Measurements from ENCODE around the gene PHKA1. TPM values are rescaled to one million over a fixed set of nuclear protein-coding genes. Genes with fewer than 3 reads are reported as not detected.

PHKA1 gene
- total RNA-seq, 4 donors from 2014 or later = 1.8 to 4.6 (median 2.4) TPM

GRCh38 chrX:72663737-72664136 is 50.4 kb downstream of the PHKA1 start:
- no peak for DNase-seq

DNA sequence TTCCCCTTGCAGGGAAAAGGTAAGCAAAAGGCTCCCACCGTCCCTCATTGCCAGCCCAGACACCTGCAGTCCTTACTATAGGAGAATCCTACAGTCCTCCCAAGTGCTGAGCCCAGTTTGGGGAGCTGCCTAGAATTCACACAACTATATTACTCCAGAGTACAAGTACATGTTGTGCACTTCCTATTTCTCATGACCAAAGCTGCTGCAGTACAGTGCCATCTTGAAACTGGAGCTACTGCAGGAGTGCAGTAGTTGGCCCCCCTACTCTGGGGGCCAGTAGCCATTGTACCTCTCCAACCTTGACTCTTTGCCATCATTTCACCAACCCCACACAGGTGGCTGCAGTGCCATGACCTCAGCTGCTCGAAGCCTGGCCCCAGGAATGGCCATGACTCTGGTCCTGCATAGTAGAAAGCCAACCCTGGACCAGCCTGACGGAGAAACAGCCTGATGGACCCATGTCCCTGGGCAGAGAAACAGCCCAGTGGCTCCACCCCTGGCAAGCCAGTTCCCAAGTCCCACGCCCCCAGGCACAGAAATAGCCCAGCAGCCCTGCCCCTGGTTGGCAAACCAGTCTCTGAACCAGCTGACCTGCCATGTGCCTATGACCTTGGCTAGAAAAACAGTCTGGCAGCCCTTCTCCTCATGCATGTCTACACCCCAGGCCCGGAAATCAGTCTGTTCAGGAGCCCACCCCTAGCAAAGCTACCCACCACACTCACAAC is 51.9 kb downstream of the PHKA1 start:
- no peaks in the 10 kb centered on the region for H3K36me3 ChIP-seq
- no peaks in the 10 kb centered on the region for H3K9me3 ChIP-seq
- intact Hi-C loops (cut with DNase I; ENCODE audit: low total_unique reads) = no loop called here
- in situ Hi-C loops (cut with MboI; ENCODE audit: low pct_ligation_motif_present in 1 of 4, low pct_unique_long_range_greater_than_20kb in 1 of 4, low sequenced_read_pairs in 3 of 4) = no loop called here
- WGBS, 2 donors (ENCODE audit: low coverage in 1 of 2) = 70% methylated on average over 4 of the region's 5 CpGs; no CpG with 5 or more reads in 1 of the 2 donors
- H3K4me3 ChIP-seq = no peak overlapping the region
- no peak overlapping the region for H3K27ac ChIP-seq
- no peaks in the 10 kb centered on the region for H3K27me3 ChIP-seq
- no peak for TF ChIP-seq POLR2AphosphoS5 (IDR thresholded peaks at IDR 0.05)
- no peak for TF ChIP-seq CTCF (IDR thresholded peaks at IDR 0.05)
- TF ChIP-seq EP300 (IDR thresholded peaks at IDR 0.05; ENCODE audit: low read depth) = no peak
- no peak for TF ChIP-seq POLR2A (IDR thresholded peaks at IDR 0.05)
- no peak for DNase-seq
- no peaks in the 10 kb centered on the region for H3K4me1 ChIP-seq

More at GRCh38 chrX:72663737-72664136, 50.4 kb downstream of the PHKA1 start:
- TF ChIP-seq POLR2AphosphoS5 (IDR thresholded peaks at IDR 0.05) = no peak
- TF ChIP-seq CTCF (IDR thresholded peaks at IDR 0.05) = no peak
- no peak for TF ChIP-seq EP300 (IDR thresholded peaks at IDR 0.05; ENCODE audit: low read depth)
- TF ChIP-seq POLR2A (IDR thresholded peaks at IDR 0.05) = no peak
- Histone ChIP-seq H3K9me3 (no peaks in the 10 kb centered on the region), H3K4me3 (no peak overlapping the region), H3K27ac (no peak overlapping the region), H3K36me3 (no peaks in the 10 kb centered on the region), H3K4me1 (no peaks in the 10 kb centered on the region), H3K27me3 (no peaks in the 10 kb centered on the region)
- in situ Hi-C loops (cut with MboI; ENCODE audit: low pct_ligation_motif_present in 1 of 4, low pct_unique_long_range_greater_than_20kb in 1 of 4, low sequenced_read_pairs in 3 of 4) = no loop called here
- intact Hi-C loops (cut with DNase I; ENCODE audit: low total_unique reads) = no loop called here

DNA sequence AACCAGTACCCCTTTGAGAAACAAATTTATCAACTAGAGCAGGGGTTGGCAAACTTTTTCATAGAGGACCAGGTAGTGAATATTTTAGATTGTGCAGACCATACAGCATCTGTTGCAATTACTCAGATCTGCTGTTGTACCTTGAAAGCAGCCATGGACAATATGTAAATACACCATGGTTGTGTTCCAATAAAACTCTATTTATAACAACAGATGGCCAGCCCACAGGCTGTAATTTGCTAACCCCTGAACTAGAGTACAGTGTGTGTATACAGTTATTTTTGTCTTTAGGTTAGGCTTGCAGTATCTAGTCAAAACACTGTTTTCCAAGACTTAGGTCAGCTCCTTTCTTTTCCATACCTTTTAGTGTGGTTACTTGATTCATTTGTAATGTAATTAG is 54.4 kb downstream of the PHKA1 start:
- Histone ChIP-seq H3K4me1 (no peaks in the 10 kb centered on the region), H3K4me3 (no peak overlapping the region), H3K27ac (no peak overlapping the region), H3K36me3 (no peaks in the 10 kb centered on the region), H3K9me3 (no peaks in the 10 kb centered on the region), H3K27me3 (no peaks in the 10 kb centered on the region)
- intact Hi-C loops (cut with DNase I; ENCODE audit: low total_unique reads) (no loop called here), in situ Hi-C loops (cut with MboI; ENCODE audit: low pct_ligation_motif_present in 1 of 4, low pct_unique_long_range_greater_than_20kb in 1 of 4, low sequenced_read_pairs in 3 of 4) (no loop called here)
- TF ChIP-seq POLR2AphosphoS5 (IDR thresholded peaks at IDR 0.05) = no peak
- TF ChIP-seq CTCF (IDR thresholded peaks at IDR 0.05) = no peak
- no peak for TF ChIP-seq EP300 (IDR thresholded peaks at IDR 0.05; ENCODE audit: low read depth)
- TF ChIP-seq POLR2A (IDR thresholded peaks at IDR 0.05) = no peak
- DNase-seq = no peak

DNA sequence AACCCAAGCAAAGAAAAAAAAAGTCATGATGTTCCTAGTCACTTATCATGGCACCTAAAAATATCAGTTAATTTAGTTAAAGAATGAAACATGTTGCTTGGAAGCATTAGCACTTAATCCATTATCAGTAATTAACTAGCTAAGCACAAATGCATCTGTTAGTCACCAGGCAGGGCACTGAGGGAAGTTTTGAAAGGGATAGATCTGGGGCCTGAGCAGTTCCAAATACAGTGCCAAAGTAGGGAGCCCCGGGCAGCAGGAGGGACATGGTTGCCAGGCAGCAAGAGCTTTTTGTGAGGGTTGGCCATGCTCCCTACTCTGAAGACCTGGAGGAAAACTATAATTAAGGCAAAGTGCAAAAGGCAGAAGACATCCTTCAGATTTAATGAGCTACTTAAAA is 62.0 kb downstream of the PHKA1 start:
- Histone ChIP-seq H3K36me3 (no peaks in the 10 kb centered on the region), H3K27me3 (no peaks in the 10 kb centered on the region), H3K4me3 (no peak overlapping the region), H3K4me1 (no peaks in the 10 kb centered on the region), H3K9me3 (no peaks in the 10 kb centered on the region), H3K27ac (no peak overlapping the region)
- DNase-seq = no peak
- intact Hi-C loops (cut with DNase I; ENCODE audit: low total_unique reads) = no loop called here
- in situ Hi-C loops (cut with MboI; ENCODE audit: low pct_ligation_motif_present in 1 of 4, low pct_unique_long_range_greater_than_20kb in 1 of 4, low sequenced_read_pairs in 3 of 4) = no loop called here
- no peak for TF ChIP-seq EP300 (IDR thresholded peaks at IDR 0.05; ENCODE audit: low read depth)
- TF ChIP-seq CTCF (IDR thresholded peaks at IDR 0.05) = no peak
- TF ChIP-seq POLR2AphosphoS5 (IDR thresholded peaks at IDR 0.05) = no peak
- no peak for TF ChIP-seq POLR2A (IDR thresholded peaks at IDR 0.05)
- WGBS, 2 donors (ENCODE audit: low coverage in 1 of 2) = 45% methylated on average over 1 of the region's 1 CpG; no CpG with 5 or more reads in 1 of the 2 donors
